Activated CD4-positive, alpha-beta T cell treated with anti-CD3 and anti-CD28 coated beads, Interleukin-2, amount 50 U/mL, for 1 hour (primary cell): Measurements from ENCODE around the gene ALK.

Experiments
- DNase-seq: peaks from one replicate; pipeline ENCODE4 v3.0.0-alpha.2; 2020

The ALK gene

DNA sequence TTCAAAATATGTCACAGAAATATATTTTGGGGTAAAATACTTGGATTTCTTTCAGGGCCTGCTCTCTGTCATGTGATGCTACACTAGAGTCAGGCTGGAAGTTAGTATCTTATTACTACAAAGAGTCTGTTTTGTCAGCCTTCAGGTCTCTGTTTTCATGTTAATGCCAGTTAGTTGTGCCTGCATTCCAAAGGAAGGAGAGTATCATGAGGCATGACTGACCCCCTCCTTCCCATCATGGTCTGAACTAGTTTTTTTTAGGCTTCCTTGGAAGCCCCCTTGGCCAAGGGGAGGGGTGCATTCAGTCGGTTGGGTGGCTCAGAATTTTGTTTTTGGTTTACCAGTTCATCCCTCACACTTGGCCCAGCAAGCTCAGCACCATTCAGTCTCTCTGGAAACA lies 318.0 kb downstream of the ALK start:
- no peak for DNase-seq

DNA sequence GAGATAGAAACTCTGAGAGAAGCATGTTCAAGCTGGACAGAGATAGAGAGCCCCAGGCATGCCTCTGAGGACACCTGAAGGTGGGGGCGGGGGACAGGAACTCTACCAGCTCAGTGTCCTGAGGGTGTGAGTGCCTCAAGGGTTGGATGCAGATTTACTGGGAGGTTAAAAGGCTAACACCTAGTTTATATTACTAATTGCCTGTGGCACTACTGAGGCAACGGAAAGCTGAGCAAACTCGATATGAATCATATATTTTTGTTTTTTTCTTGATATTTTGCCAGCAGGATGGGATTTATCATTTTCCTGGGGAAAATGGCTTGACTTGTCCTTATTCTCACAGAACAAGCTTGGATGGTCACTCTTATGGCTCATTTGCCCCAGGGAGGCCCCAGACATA lies 319.5 kb downstream of the ALK start:
- DNase-seq, result no peak

DNA sequence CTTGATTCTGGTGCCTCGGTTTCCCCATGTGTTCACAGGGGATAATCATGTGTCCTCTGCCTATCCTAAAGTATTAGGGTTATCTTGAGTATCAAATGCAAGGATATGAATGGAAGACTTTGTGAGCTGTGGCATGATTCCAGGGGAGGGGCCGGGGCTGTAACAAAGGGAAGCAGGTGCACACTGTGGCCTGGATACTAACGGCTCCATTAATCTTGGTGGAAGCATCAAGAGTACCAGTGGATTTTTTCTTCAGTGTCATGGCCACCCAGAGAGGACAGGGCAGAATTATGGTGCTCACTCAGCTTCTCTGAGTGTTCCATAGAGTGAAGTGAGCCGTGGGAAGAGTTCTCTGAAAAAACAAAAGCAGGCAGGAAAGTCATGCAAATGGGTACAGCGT lies 320.1 kb downstream of the ALK start:
- DNase-seq, result no peak

DNA sequence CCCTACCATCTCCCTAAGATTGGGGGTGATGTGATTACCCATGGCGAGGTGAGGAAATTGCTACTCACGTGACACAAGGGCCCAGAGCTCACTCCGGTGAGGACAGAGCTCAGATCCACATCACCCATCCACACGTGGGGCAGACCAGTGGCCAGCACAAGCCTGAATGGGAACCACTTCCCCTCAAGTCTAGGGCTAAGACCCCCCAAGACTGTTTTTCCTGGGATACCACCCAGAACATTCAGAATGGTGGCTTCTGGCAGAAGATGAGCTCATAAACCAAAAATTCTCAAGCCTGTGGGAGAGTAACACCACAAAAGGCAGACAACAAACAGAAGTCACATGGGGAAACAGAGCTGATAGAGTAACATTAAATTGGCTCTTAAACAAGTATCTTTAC lies 321.4 kb downstream of the ALK start:
- no peak for DNase-seq

DNA sequence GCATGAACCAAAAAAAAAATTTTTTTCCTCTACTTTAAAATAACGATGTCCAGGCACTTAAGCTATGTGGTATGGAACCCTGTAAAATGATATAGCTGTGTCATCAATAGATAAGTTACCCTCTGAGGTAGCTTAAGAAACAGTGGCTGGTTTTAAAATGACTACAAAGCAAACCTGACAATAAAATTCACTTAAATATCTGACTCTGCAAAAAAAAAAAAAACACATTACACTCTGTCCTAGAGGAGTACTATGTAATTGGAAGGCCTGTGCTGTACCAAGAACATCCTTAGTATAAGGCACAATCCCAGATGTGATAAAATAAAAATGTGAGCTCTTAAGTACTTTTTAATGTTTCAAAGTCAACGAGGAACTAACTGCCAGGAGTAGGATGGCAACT lies 322.4 kb downstream of the ALK start:
- no peak for DNase-seq

DNA sequence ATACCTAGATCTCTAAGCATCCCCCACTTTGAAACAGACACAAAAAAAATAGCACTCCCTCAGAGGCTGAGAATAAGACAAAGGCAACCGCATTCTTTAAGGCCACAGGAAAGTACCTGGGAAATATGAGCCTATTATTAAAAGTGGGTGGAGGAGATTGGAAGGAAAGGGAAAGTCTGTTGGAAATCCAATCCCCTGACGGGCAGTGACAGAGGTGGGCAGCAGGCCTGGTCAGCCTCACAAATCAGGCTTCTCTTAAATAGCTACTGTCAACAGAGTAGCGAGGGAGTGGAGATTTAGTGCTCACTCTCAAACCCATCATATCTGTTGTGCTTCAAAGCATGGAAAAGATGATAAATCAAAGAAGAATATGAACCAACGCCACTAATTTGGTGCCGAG lies 324.4 kb downstream of the ALK start:
- no peak for DNase-seq

DNA sequence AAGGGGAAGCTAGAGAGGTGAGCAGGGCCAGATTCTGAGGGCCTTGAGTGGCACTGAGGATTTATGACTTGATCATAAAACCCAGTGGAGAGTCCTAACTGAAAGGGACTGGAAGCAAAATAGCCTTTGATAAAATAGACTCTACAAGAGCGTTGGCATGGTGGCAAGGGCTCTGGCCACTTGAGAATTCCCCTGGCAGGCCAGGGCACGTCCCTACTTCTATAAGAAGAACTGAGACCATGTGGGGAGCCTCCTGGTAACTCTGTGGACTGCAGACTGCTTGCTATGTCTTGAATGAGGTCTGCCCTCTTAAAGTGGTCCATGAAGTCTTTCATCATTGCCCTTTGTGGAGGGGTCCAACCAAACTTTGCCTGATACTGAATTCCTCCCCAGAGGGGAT lies 324.8 kb downstream of the ALK start:
- DNase-seq, result no peak

DNA sequence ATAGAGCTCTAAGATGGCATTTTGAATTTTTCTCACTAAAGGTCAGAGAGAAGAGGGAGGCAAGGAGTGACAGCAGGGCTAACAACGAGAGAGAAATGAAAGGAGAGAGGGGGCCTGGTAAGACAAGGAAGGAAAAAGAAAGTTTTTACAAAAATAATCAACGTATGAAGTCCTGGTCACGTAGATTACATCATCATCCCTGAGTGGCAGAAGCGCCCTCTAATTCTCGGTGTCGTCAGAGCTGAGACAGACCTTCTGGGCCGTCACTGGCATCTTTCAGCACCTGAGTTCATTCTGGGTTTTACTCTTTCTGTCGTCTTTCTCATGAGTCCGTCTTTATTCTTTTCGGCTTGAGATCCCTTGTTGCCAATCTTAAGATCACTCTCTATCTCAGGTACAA lies 329.8 kb downstream of the ALK start:
- no peak for DNase-seq

DNA sequence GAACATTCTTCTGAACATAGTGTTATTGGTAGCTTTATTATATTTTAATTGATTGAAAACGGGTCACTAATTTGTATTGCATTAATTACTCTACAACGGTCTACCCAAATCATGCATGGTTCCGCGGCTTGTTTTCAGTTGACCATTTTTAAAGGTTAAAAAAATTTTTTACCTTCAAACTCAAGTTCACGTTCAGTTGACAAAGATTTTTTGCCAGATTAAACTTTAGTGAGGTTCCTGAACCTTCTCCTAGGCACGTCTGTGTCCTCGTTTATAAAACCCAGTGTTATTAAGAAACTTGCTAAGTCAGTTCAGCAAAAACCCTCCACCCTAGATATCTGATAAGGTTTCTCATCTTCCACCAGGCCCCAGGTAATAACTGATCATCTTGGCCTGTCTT lies 331.2 kb downstream of the ALK start:
- DNase-seq, result no peak

DNA sequence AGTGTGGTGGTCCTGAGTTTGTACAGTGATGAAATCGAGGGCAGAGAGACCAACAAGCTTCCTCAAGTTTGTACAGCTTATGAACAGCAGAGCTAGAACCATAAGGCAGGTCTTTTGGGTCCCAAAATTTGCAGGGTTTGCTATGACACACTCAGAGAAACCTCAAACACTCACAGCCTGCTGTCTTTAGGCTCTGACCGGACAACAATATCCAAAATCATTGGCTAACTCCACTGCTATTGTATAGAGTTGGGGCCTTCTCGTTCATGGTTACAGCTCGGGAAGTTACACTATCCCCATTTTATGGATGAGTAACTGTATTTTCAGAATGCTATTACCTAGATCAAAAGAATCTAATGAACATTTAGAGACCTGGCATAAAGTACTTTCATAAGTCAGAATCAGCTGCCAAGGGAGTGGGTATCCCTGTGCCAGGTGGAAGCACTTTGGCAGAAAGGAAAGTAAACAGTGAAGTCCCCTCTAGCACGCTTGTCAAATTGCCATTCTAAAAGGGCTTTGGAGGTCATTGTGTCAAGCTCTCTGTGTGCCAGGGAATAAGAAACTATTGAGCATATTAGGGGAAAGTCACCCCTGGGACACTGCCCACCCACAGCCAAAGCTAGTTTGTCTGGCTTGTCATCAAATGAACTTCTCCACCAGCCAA lies 331.8 kb downstream of the ALK start:
- DNase-seq, result no peak

DNA sequence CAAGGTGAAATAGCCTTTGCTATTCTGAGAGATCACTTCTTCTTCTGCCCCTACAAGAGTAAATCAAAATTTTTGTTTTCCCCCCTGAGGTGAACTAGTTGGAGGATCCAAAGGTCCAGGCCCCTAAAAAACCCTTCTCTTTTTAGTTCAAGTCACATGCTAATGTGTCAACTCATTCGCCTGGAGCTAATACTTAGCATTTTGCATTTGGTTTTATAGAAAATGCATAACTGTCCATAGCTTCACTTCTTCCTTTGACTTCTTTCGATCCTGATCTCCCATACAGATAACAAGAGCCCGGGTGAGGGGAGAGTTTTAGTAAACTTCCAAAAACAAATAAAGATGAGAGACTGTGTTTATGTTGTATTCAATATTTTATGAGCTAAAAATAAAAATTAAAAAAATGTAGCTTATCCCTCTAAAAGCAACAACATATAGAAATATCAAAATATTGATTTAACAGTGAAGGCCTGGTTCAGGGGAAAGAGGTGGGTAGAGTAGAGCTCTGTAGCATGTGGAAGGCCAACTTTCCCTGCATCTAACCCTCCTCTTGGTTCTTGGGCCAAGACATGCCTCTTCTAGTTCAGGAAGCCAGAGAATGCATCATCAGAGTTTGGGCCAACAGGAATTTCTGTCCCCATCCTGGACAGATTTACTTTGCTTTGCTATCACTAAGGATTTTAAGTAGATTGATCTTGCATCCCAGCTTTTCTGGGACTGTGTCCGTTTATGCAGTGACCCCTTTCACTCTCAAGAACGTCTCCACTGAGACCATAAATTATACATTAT lies 333.8 kb downstream of the ALK start:
- DNase-seq, result no peak

DNA sequence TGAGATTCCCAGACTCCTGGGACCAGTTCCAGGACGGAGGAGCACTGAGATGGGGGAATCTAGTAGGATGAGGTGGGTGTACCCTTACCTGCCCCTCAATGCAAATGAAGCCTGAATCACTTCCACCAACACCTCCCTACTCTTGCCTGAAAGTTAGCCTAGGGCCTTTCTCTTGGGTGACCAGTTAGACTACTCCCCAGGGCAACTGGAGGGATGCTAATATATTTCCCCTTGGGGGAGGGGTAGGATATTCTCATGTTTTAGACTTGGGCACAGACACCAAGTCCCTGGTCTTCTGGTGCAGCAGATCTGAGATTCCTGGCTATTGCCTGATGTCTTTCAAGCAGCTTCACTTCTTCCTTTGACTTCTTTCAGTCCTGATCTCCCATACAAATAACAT lies 334.5 kb downstream of the ALK start:
- no peak for DNase-seq

DNA sequence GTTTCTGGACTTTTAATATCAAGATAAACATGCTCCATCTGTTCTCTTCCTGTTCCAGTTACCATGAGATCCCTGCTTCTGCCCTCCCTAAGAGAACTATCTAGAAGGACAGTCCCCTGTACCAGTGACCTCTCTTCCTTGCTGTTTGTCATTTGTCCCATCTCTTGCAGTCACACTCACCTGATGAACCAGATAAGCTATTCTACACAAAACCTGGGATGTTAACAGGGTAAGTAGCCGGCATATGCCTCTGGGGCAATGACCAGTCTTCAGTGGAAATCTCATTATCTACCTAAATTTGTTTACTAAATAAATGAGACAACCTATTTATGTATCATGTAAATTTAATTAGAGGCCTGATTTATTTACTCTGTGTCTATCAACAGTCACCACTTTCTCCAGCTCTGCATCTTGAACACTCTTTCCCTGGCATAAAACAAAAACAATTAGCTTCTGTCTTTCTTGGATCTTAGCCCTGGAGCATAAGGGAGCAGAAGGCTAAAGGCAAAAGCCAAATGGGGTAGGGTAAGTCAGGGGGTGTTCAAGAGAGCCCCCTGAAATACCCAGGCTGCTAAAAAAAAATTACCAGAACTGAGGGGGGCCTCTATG lies 337.7 kb downstream of the ALK start:
- no peak for DNase-seq

DNA sequence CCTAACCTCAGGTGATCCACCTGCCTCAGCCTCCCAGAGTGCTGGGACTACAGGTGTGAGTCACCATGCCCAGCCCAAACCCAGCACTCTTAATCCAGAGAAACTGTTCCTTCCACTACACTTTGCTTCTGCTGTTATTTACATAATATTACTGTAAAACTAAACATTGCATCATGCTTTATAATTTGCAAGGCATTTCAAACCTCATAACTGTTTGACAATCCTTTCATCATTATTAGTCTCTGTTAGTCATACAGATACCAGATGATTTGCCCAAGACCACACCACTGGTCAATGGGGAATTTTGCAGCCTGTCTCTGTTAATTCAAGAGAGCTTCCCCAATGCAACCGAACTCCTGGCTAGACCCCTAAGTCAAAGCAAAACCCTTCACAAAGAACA lies 338.3 kb downstream of the ALK start:
- DNase-seq, result no peak

DNA sequence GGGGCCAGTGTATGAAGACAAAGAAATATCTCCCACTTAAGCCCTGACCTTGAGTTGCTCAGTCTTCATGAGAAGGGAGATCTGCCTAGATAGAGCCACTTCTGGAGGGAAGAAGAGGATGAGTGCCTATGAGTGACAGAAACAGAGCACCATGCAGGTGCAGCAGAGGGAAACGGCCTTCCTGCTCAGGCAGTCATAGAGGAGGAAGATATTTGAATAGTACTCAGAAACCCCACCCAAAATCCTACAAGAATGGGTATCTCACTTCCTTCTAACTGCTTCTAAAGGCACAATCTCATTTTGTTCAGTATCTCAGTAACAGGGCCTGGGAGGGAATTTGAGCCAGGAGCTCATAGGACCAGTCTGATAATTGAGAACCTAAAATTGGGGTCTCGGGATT lies 339.3 kb downstream of the ALK start:
- no peak for DNase-seq

DNA sequence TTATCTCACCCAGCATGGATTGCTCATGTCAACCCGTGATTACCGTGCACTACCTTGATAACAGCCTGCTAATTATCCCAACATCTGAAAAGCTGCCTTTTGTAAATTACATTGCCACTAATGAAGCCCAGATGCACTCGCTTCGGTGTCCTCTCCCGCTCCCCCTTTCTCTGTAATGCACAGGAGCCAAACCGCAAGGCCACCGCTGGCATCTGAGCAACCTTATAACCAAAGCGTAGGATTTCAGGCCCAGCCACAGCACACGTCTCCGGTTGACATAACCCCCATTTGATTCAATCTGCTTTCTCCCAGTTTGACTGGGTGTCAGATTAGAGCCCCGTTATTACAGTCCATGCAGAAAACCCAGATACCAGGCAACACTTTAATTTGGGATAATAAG lies 341.2 kb downstream of the ALK start:
- no peak for DNase-seq

DNA sequence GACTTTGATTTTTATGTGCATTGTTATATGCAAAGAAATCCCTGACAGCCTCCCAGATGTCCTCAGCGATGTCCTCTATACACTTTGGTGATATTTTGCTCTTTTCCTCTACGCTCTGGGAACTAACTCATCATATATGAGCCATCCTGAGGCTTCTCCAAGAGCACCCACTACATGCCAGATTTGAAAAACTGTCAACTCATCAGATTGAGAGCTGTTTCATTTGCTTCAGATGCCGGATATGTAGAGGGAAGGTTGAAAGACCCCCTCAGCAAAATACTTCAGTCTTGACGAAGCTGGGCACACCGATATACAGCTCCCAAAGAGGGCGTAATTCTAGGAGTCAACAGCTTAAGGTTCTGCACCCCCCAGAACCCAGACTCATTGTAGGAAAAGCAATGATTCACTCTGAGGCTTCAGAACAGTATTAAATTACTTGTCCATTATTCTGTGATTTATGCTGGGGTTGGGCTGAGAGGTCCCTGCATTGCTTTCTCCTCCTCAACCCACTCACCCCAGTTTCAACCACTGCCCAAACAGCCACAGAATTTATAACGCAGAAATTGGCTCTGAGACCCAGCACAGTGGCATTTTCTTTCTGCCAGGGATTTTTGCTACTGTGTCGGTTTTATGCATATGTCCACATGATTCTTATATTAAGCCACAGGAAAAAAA lies 341.8 kb downstream of the ALK start:
- DNase-seq, result no peak

DNA sequence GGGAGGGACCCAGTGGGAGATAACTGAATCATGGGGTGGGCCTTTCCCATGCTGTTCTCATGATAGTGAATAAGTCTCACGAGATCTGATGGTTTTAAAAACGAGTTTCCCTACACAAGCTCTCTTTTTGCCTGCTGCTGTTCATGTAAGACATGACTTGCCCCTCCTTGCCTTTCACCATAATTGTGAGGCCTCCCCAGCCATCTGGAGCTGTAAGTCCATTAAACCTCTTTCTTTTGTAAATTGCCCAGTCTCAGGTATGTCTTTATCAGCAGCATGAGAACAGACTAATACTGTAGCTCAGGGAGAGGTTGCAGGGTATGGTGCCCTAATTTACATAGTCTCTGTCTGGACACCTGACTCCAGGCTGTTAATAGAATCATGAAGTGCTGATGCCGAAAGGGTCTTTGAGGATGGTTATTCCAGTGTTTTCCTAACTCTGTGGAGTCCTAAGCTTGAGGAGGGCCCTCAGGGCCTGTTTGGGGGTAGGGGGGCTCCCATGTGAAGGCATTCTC lies 343.2 kb downstream of the ALK start:
- DNase-seq, result no peak

DNA sequence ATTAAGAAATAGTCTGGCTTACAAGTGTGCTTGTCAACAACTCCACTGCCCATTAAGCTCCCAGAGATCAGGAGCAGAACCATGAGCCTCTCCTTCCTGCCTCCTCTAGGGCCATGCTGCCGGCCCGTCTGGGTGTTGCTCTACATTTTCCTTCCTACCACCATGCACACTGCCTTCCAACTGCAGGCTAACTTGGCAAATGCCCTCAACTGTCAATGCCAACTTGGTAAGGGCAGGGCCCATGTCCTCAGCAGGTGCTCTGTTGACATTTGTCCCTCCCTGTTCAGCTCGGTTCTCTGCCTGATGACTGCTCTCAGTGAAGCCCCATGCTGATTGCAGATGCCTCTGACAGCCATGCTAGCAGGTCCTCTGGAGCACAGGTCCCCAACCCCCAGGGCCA lies 345.2 kb downstream of the ALK start:
- no peak for DNase-seq

DNA sequence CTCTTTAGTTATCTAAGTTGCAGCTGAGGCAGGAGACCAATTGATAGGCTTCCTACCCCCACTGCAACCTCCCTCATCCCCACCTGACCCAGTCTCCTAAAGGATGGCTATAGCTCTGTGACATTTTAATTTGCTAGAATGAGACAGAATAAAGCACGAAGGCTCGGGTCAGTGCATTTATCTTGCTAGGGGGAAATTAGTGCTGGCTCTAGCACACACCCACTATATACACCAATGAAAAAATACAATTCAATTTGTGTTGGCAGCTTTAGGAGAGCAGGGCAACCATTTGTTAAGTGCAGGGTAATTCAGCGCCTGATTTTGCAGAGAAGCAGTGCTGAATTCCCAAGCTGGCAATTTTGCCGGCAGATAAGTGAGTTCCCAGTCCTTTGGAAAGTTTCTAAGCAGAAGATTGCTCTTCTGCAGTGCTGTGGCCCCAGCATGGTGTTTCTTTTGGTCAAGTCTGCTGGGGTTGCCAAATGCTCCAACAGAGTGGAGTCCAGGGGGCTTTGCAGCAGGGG lies 346.0 kb downstream of the ALK start:
- no peak for DNase-seq

DNA sequence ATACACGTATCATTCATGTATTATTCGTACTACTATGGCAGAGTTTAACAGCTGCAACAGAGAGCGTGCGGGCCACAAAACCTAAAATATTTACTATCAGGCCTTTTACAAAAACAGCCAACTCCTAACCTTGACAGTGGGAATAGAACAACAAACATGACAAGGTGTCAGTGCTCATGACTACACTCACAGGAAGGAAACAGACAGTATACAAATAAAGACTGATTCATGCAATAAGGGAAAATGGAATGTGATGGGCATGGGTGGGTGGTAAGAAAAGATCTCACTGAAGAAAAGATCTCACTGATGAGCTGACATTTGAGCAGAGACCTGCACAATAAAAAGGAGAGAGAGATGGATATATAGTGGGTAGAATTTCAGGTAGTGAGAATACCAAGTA lies 347.8 kb downstream of the ALK start:
- DNase-seq, result no peak

DNA sequence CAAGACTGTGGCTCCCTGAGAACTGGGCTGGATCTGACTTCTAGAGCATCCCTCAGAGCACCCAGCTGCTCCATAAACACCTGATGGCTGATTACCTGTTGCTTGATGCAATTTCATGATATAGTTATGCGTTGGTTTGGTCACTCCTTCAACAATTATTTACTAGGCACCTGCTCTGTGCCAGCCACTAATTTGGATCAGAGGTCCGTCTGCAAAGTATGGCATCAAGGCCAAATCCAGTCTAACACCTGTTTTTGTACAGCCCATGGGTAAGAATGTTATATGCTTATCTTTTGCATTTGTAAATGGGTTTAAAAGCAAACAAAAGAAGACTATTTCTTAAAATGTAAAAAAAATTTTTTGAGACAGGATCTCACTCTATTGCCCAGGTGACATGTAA lies 348.2 kb downstream of the ALK start:
- DNase-seq, result no peak

DNA sequence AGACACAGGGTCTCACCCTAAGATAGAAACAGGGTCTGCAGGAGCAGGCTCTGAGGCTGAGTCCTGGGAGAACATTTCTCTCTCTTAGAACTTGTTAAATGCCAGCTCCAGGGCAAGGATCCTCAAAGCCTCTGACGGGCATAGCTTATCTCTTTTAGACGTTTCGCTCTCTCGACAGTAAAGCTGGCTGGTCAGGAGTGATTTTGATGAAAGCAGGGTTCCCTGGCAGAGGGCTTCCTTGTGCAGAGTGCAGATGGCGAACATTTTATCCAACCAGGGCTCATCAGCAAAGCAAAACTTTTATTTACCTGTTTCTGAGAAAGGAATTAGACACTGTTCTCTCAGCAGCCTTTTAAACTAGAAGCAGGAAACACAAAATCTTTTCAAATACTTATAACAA lies 350.8 kb downstream of the ALK start:
- no peak for DNase-seq
